Osteocyte (in vitro differentiated cells): ENCODE measurements around the gene IMMP2L. TPM values are rescaled to one million over a fixed set of nuclear protein-coding genes. Genes with fewer than 3 reads are reported as not detected.

Experiments
- DNase-seq: peaks from one replicate; pipeline ENCODE4 v3.0.0; 2021; ENCODE audit warnings: mixed read lengths; ENCODE audit not compliant: unreplicated experiment; ENCODE audit errors: extremely low spot score
- H3K27ac Mint-ChIP-seq: one replicate; pipeline ENCODE4 v1.8.0; 2021; ENCODE audit warnings: mild to moderate bottlenecking, mixed read lengths; ENCODE audit not compliant: unreplicated experiment
- H3K27me3 Mint-ChIP-seq: one replicate; pipeline ENCODE4 v1.8.0; 2021; ENCODE audit warnings: mixed read lengths; ENCODE audit not compliant: unreplicated experiment
- H3K36me3 Mint-ChIP-seq: one replicate; pipeline ENCODE4 v1.8.0; 2021; ENCODE audit warnings: mixed read lengths; ENCODE audit not compliant: unreplicated experiment
- H3K4me1 Mint-ChIP-seq: one replicate; pipeline ENCODE4 v1.8.0; 2021; ENCODE audit warnings: mixed read lengths; ENCODE audit not compliant: unreplicated experiment
- H3K4me3 Mint-ChIP-seq: one replicate; pipeline ENCODE4 v1.8.0; 2021; ENCODE audit warnings: mild to moderate bottlenecking, moderate library complexity, mixed read lengths; ENCODE audit not compliant: unreplicated experiment
- H3K9me3 Mint-ChIP-seq: one replicate; pipeline ENCODE4 v1.8.0; 2021; ENCODE audit warnings: mixed read lengths; ENCODE audit not compliant: unreplicated experiment
- total RNA-seq: library from RNA; stranded (reverse); gene quantifications from 2 replicates; pipeline ENCODE4 v1.2.1, GENCODE V29; 2021
- TF ChIP-seq, protein P1 (sequence below): fragments of 200-600 bp; sonication (generic); IDR thresholded peaks from 2 replicates; pipeline ENCODE4 v1.5.0; 2021; ENCODE audit warnings: antibody characterized with exemption, mild to moderate bottlenecking, moderate library complexity

IMMP2L gene
- total RNA-seq, 1 donor from 2014 or later, result 15.6 TPM

- Mint-ChIP-seq H3K27me3 (no peaks in the 10 kb centered on the region), H3K4me1 (peaks cover 8% of the 10 kb centered on the region), H3K36me3 (no peaks in the 10 kb centered on the region), H3K9me3 (no peaks in the 10 kb centered on the region), H3K27ac (no peak overlapping the region), H3K4me3 (no peak overlapping the region)
- TF ChIP-seq, protein P1, sequence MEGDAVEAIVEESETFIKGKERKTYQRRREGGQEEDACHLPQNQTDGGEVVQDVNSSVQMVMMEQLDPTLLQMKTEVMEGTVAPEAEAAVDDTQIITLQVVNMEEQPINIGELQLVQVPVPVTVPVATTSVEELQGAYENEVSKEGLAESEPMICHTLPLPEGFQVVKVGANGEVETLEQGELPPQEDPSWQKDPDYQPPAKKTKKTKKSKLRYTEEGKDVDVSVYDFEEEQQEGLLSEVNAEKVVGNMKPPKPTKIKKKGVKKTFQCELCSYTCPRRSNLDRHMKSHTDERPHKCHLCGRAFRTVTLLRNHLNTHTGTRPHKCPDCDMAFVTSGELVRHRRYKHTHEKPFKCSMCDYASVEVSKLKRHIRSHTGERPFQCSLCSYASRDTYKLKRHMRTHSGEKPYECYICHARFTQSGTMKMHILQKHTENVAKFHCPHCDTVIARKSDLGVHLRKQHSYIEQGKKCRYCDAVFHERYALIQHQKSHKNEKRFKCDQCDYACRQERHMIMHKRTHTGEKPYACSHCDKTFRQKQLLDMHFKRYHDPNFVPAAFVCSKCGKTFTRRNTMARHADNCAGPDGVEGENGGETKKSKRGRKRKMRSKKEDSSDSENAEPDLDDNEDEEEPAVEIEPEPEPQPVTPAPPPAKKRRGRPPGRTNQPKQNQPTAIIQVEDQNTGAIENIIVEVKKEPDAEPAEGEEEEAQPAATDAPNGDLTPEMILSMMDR, result no peak
- DNase-seq, result no peak
These were observed 705.2 kb downstream of the IMMP2L start for GRCh38 chr7:110857106-110857505.

GRCh38 chr7:110856704-110857103 is 705.6 kb downstream of the IMMP2L start:
- TF ChIP-seq, protein P1, result no peak
- no peak overlapping the region for H3K27ac Mint-ChIP-seq

DNA sequence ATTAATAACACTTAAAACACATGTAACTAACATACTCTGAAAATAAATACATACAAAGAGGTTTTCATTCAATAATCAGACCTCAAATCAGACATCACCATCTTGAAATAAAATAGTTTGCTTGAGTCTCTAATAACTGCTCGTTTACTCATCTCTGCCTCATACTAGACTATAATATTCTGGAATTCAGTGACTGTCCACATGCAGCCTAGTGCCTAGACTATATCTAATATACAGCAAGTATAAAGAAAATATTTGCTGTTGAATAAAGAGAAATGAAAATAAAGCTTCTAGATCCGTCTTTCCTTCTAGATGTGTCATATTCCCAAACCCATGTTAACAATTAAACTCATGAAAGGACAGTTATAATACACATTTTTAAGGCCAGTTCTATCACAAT is 707.6 kb downstream of the IMMP2L start:
- Mint-ChIP-seq H3K27ac (no peak overlapping the region), H3K27me3 (no peaks in the 10 kb centered on the region), H3K4me3 (no peak overlapping the region), H3K36me3 (no peaks in the 10 kb centered on the region), H3K9me3 (no peaks in the 10 kb centered on the region), H3K4me1 (peaks cover 8% of the 10 kb centered on the region)
- TF ChIP-seq, protein P1, result no peak
- DNase-seq, result no peak

More at GRCh38 chr7:110856704-110857103, 705.6 kb downstream of the IMMP2L start:
- Mint-ChIP-seq H3K27me3 (no peaks in the 10 kb centered on the region), H3K36me3 (no peaks in the 10 kb centered on the region), H3K4me1 (peaks cover 8% of the 10 kb centered on the region), H3K9me3 (no peaks in the 10 kb centered on the region), H3K4me3 (no peak overlapping the region)
- DNase-seq, result no peak

- TF ChIP-seq, protein P1, result no peak
- Mint-ChIP-seq H3K4me1 (peaks cover 8% of the 10 kb centered on the region), H3K9me3 (no peaks in the 10 kb centered on the region), H3K27me3 (no peaks in the 10 kb centered on the region), H3K27ac (no peak overlapping the region), H3K4me3 (no peak overlapping the region), H3K36me3 (no peaks in the 10 kb centered on the region)
- DNase-seq, result no peak
These were observed 708.1 kb downstream of the IMMP2L start for GRCh38 chr7:110854166-110854565.

GRCh38 chr7:110853263-110853662 is 709.0 kb downstream of the IMMP2L start:
- TF ChIP-seq, protein P1, result no peak
- no peaks in the 10 kb centered on the region for H3K36me3 Mint-ChIP-seq
- no peak overlapping the region for H3K27ac Mint-ChIP-seq
- peaks cover 8% of the 10 kb centered on the region for H3K4me1 Mint-ChIP-seq
- peaks cover 6% of the 10 kb centered on the region for H3K9me3 Mint-ChIP-seq
- no peaks in the 10 kb centered on the region for H3K27me3 Mint-ChIP-seq
- H3K4me3 Mint-ChIP-seq, result no peak overlapping the region
- DNase-seq, result no peak
